Adrenal gland (tissue), 5 donors: ENCODE measurements around the gene APBA1.

Experiments used
- POLR2A ChIP-seq, 2 donors: fragments of 450-650 bp; IDR thresholded peaks; one replicate each; pipeline ENCODE4 v1.6.1; 2017; ENCODE audit warnings: antibody characterized with exemption in 2 of 2, mild to moderate bottlenecking in 2 of 2, moderate library complexity in 1 of 2
- TF ChIP-seq, protein P1 (sequence below), 6 experiments: fragments of 450-650 bp in 4 of 6; fragments of 200-600 bp in 2 of 6; sonication (generic) in 1 of 6; IDR thresholded peaks; 1 replicate in 5 of 6; 2 replicates in 1 of 6; pipeline versions ENCODE4 v1.5.1 to v1.8.0; 2016 to 2021; ENCODE audit warnings: antibody characterized with exemption in 6 of 6, mild to moderate bottlenecking in 2 of 6, moderate library complexity in 1 of 6
- donor health status: DM: no; HTN: no; CAD: no.

DNA sequence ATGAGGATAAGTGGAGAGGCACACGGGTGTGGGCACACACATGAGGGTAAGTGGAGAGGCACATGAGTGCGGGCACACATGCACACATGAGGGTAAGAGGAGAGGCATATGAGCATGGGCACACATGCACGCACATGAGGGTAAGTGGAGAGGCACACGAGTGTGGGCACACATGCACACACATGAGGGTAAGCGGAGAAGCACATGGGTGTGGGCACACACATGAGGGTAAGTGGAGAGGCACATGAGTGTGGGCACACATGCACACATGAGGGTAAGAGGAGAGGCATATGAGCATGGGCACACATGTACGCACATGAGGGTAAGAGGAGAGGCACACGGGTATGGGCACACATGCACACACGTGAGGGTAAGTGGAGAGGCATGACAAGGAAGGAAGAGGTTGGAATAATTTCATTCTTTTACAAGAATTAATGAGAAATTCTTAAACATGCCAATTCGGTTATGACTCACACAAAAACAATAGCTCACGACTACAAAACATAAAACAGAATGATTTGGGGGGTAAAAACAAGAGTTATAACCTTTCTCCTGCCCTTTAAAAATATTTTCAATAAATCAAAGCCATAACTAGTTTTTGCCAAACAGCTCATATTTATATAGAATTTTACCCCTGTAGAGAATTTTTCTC lies 67.5 kb downstream of the APBA1 start:
- TF ChIP-seq, protein P1, sequence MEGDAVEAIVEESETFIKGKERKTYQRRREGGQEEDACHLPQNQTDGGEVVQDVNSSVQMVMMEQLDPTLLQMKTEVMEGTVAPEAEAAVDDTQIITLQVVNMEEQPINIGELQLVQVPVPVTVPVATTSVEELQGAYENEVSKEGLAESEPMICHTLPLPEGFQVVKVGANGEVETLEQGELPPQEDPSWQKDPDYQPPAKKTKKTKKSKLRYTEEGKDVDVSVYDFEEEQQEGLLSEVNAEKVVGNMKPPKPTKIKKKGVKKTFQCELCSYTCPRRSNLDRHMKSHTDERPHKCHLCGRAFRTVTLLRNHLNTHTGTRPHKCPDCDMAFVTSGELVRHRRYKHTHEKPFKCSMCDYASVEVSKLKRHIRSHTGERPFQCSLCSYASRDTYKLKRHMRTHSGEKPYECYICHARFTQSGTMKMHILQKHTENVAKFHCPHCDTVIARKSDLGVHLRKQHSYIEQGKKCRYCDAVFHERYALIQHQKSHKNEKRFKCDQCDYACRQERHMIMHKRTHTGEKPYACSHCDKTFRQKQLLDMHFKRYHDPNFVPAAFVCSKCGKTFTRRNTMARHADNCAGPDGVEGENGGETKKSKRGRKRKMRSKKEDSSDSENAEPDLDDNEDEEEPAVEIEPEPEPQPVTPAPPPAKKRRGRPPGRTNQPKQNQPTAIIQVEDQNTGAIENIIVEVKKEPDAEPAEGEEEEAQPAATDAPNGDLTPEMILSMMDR (IDR thresholded peaks at IDR 0.05), result no peak
- no peak for TF ChIP-seq POLR2A (IDR thresholded peaks at IDR 0.05)
